SW 1271 (cell line): ENCODE measurements around the gene FANCC.

ENCODE experiments used
- DNase-seq, 2 experiments: peaks; one replicate each; lab custom pipeline; 2025; lab: John Stamatoyannopoulos, UW

The FANCC gene

GRCh38 chr9:95124582-95125367, 192.7 kb downstream of the FANCC start:
- no peak for DNase-seq

DNA sequence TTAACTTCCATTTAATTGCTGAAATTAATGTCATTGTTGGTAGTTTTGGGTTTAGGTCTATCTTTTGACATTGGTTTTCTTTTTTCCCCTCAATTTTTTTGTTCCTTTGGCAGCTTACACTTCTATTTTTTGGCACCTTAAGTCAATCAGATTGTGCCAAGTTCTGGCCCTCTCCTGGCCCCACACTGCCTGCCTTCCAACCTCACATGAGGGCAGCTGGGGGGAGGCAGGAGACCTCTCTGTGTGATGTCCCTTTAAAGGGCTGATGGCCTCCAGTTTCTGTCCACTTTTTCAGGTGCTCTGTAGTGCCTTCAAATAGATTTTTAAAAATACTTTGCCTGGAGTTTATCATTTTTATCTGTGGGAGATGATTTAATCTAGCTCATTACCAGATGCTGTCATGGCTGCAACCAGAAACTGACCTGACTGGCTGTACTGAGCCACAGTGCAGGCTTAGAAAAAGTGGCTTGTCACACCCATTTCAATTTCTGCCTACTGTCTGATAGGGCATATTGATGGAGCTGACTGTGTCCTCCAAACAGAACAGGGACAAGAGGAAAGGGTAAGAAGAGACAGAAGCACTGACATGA, 196.6 kb downstream of the FANCC start:
- no peak for DNase-seq

- no peak for DNase-seq
These were observed 198.9 kb downstream of the FANCC start for GRCh38 chr9:95118596-95118995.

- DNase-seq = no peak
These were observed 200.7 kb downstream of the FANCC start for GRCh38 chr9:95116808-95117204.

- no peak for DNase-seq
These were observed 201.3 kb downstream of the FANCC start for GRCh38 chr9:95116002-95116807.

DNA sequence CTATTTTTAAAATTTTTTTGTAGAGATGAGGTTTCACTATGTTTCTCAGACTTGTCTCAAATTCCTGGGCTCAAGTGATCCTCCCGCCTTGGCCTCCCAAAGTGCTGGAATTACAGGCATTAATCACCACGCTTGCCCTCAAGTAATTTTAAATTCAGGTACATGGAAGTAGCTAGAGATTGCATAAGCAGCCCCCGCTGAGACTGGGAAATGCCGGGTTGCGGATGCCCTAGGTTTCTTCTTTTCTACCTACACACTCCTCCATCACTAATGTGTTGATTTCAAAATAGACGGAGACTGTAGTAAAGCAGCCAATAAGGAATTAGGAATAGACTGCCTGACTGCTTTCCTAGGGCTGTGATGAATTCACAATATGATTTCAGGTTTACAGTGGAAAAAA, 202.4 kb downstream of the FANCC start:
- no peak for DNase-seq

GRCh38 chr9:95112436-95113280, 204.9 kb downstream of the FANCC start:
- no peak for DNase-seq

GRCh38 chr9:95111716-95112115, 205.8 kb downstream of the FANCC start:
- DNase-seq = no peak

DNA sequence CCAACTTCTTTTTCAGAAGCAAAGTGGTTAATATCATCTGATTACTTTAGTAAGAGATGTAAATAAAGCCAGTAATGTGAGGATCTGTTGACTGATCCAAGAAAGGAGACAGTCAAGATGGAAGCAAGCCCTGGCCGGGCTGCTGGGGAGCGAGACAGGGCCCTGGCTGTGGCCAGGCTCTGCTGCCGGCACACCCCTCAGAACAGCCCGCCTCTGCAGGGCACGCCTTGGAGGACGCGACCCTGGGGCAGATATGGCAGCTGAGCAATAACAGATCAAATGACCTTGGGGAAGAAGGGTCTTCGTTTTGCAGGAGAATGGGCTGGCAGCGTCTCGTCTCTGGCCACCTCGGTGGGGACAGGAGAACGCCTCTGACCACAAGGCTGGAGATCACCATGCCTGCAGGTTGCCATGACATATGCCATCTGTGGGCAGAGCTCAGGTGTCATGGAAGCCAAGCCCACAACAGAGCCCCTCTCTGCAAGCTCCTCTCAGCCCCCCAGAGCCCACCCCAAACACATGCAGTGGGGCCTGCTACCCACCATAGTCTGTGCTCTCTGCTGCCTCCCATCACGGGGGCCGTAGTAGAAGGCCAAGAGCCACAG, 206.5 kb downstream of the FANCC start:
- no peak for DNase-seq

- no peak for DNase-seq
These were observed 208.1 kb downstream of the FANCC start for GRCh38 chr9:95109456-95109855.

DNA sequence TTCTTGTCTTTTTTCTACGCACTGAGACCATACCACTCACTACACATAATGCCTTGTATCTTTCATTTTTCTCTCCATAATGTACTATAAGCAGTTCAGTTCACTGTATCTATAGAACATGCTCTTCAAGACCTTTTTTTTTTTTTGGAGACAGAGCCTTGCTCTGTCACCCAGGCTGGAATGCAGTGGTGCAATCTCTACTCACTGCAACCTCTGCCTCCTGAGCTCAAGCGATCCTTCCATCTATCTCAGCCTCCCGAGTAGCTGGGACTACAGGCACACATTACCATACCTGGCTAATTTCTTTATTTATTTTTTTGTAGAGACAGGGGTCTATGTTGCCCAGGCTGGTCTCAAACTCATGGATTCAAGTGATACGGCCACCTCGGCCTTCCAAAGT, 208.7 kb downstream of the FANCC start:
- no peak for DNase-seq

DNA sequence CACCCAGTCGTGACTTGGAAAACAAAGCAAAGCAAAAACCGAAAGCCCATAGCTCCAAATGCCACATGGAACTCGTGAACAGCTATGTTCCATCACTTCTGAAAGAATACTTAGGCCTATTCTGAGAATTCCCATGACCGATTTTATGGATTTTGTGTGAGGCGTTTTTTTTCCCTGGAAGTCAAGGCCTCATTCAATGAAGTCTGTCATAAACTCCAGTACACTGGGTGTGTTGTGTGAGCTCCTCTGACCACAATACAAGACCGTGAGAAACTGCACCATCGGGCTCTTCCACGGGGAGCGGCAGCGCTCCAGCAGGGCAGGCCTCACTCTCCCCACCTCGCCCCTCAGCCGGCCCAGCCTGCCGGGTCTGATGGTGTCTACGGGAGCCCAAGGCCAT, 209.5 kb downstream of the FANCC start:
- DNase-seq = no peak

DNA sequence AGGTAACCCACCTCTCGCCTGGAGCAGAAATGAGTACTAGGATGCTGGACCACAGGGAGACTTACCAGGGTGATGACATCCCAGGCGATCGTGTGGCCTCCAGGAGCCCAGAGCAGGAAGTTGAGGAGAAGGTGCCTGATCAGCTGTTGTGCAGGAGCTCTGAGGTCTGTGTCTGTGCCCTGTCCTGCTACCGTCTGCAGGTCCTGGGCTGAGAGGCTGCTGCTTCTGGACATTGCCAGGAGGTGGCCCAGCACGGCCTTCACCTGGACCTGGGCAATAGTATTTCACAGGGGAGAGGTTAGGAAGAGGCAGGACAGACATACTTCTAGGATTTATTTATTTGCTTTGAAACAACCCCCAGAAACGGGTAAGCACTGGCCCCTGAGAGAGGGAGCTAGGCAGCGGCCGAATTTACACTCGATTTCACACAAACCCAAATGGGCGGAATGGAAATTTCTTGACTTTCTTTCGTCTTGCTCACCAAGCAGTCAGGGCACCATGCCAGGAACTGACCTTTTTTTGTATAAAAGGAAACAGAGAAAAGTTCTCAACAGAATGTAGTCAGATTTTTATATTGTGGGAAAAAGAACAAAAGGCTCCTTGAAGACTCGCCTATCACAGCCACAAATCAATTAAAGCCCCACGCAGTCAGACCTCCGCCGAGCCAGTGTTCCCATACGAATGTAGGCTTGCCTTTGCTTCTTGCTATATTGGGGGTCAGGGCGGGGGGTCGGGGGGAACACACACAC, 210.3 kb downstream of the FANCC start:
- no peak for DNase-seq

- DNase-seq = no peak
These were observed 211.8 kb downstream of the FANCC start for GRCh38 chr9:95105519-95106287.

DNA sequence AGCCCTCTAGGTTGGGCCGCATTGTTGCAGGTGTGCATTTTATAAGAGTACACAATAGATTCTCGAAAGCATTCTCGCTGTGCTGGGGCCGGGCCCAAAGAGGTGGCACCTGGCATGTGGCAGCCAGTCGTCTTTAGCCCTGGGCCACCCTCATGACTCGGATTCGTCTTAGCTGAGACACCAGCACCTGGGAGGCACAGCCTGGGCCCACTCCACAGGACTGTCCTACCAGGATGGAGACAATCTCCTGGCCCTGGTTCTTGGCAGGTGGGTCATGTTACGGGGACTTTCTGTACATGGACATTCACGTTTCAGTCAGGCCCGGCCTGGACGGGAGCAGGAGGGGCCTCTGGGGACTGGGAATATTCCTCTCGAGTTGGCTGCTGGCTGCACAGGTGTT, 212.5 kb downstream of the FANCC start:
- DNase-seq = no peak

DNA sequence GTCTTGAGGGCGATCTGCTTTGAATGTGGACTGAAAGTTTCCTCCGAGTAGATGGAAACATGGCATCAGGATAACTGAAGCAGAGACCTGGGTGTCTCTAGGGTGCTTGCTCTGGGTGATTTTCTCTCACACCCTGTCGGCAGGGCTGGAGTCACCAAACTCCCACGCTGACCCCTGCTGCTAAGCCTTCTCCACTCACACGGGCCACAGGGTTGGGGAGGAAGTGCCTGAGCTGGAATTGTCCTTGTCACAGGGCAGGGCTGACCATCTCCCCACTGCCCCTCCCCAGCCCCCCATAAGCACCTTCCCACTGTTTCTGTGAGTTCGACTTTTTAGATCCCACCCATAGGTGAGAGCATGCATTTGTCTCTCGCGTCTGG, 212.9 kb downstream of the FANCC start:
- no peak for DNase-seq

GRCh38 chr9:95103871-95104580, 213.5 kb downstream of the FANCC start:
- no peak for DNase-seq

- DNase-seq = no peak
These were observed 214.2 kb downstream of the FANCC start for GRCh38 chr9:95103281-95103771.

DNA sequence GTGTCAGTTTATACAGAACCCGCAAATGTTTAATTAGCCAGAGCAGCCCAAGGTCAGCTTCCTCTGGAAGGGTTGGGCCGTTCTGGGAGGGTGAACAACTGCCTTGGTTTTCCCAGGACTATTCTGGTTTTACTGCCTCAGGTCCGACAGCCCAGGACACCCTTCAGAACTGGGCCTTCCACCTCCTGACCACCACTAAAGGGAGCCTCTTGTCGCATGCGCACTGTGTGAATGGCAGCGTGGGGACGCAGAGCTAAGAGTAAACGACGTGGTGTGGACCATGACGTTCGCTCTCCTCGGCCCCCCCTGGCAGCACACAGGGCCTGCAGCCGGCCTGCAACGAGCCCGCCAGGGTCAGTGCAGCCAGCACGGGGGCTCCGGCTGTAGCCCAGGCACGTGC, 214.9 kb downstream of the FANCC start:
- no peak for DNase-seq
